SU-DHL-6 (cell line): ENCODE measurements around the gene EIF2B5.

Source experiments
- CTCF ChIP-seq: fragments of 200-600 bp; sonication (generic); IDR thresholded peaks from one replicate; pipeline ENCODE4 v1.5.1; 2017; ENCODE audit warnings: antibody characterized with exemption, mild to moderate bottlenecking, low read length, moderate library complexity; ENCODE audit not compliant: insufficient read depth, poor library complexity, severe bottlenecking
- EZH2phosphoT487 ChIP-seq: fragments of 200-600 bp; sonication (generic), shearing (Covaris generic); conservative IDR thresholded peaks from 2 replicates; pipeline ENCODE4 v1.6.1; 2018; ENCODE audit warnings: mild to moderate bottlenecking, antibody characterized with exemption, low read length, moderate library complexity, mixed read lengths

DNA sequence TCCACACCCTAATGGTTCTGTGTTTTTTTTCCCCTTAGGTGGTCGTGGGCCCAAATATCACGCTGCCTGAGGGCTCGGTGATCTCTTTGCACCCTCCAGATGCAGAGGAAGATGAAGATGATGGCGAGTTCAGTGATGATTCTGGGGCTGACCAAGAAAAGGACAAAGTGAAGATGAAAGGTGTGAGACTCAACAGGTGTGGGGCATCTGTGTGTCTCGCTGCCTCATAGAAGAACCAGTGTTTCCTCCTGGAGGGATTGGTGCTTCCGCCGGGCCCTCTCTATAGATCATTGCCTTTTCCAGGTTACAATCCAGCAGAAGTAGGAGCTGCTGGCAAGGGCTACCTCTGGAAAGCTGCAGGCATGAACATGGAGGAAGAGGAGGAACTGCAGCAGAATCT, 7.0 kb downstream of the EIF2B5 start:
- TF ChIP-seq EZH2phosphoT487 = no peak
- TF ChIP-seq CTCF = no peak
